Heart right ventricle (tissue), 16 donors: Measurements from ENCODE around the gene CXCR3. TPM values are rescaled to one million over a fixed set of nuclear protein-coding genes. Genes with fewer than 3 reads are reported as not detected.

Experiments
- ATAC-seq, 8 donors: fragments of 200-7000 bp; cut with Tn5 transposase; one replicate each; pipeline ENCODE4 v1.9.1; 2020; ENCODE audit warnings: mild to moderate bottlenecking in 8 of 8, moderate library complexity in 8 of 8, moderate number of reproducible peaks in 1 of 8
- DNase-seq, 2 donors: peaks; one replicate each; pipeline ENCODE4 v3.0.0-alpha.2; 2020
- H3K27ac ChIP-seq, 10 donors: fragments of 200-600 bp; sonication (generic) in 2 of 10; one replicate each; pipeline versions ENCODE4 v1.5.0 to v1.8.0; 2020 to 2022; ENCODE audit warnings: mild to moderate bottlenecking in 3 of 10
- H3K27me3 ChIP-seq, 7 donors: fragments of 200-600 bp; one replicate each; pipeline ENCODE4 v1.8.0; 2021 to 2022; ENCODE audit warnings: mild to moderate bottlenecking in 2 of 7
- H3K36me3 ChIP-seq, 9 donors: fragments of 200-600 bp; sonication (generic) in 1 of 9; one replicate each; pipeline versions ENCODE4 v1.5.0 to v1.8.0; 2020 to 2022; ENCODE audit warnings: mild to moderate bottlenecking in 2 of 9
- H3K4me1 ChIP-seq, 9 donors: fragments of 200-600 bp; sonication (generic) in 1 of 9; one replicate each; pipeline versions ENCODE4 v1.5.0 to v1.8.0; 2020 to 2022; ENCODE audit warnings: mild to moderate bottlenecking in 4 of 9
- H3K4me3 ChIP-seq, 10 donors: fragments of 200-600 bp; sonication (generic) in 2 of 10; one replicate each; pipeline versions ENCODE4 v1.5.0 to v1.8.0; 2020 to 2022; ENCODE audit warnings: mild to moderate bottlenecking in 7 of 10, moderate library complexity in 2 of 10
- H3K9me3 ChIP-seq, 11 donors: fragments of 200-600 bp in 10 of 11; sonication (generic) in 2 of 11; one replicate each; pipeline versions ENCODE4 v1.5.0 to v1.8.0; 2013 to 2022; ENCODE audit warnings: mild to moderate bottlenecking in 2 of 11, control low read depth in 1 of 11, moderate library complexity in 1 of 11
- CTCF ChIP-seq, 9 donors: fragments of 200-600 bp; sonication (generic) in 2 of 9; IDR thresholded peaks; one replicate each; pipeline versions ENCODE4 v1.5.0 to v1.8.0; 2021 to 2022; ENCODE audit warnings: antibody characterized with exemption in 9 of 9, mild to moderate bottlenecking in 5 of 9, moderate library complexity in 1 of 9
- WGBS, 2 donors: extraction: QIAGEN DNeasy Blood & Tissue Kit; methylation state at CpG; one replicate each; pipeline ENCODE4 v1.1.7; 2013; ENCODE audit warnings: inconsistent platforms in 1 of 2; 5-methylcytosine and 5-hydroxymethylcytosine counted together
- intact Hi-C, 10 donors: fragments of 100-400 bp; cut with DNase I; formaldehyde crosslinking; loops; one replicate each; pipeline versions ENCODE4 v1.11.1 to v1.14.2; 2022
- polyA plus RNA-seq, 2 donors: library from polyadenylated mRNA; stranded (reverse); fragments of 200-250 nt; gene quantifications; one replicate each; pipeline ENCODE4 v1.2.3, GENCODE V29; 2013
- total RNA-seq, 10 donors: library from RNA; stranded (reverse); fragmentation: NEBNext Ultra II Directional in 3 of 10; extraction: Animal tissue kit (Norgen Biotek cat#: 25700) in 3 of 10; gene quantifications; one replicate each; pipeline versions ENCODE4 v1.2.1 to v1.2.4, GENCODE V29; 2021 to 2023
- donor health status: Arrhythmogenic right ventricular cardiomyopathy.
- donor health status: ischemic (EF 13 %, LVEDD 7.1; RV severe dilation, severe dysfunction).
- donor health status: healthy with polysubstance abuse.
- donor health status: DM: no; HTN: yes; CAD: no.
- donor health status: DM: no; HTN: no; CAD: no.
- donor health status: ischemic (EF 25% LVEDD 6.9; RV normal size, moderate dysfunction).
- donor health status: ischemic (EF 25% LVEDD 5.7; RV mildly dilated, moderate dysfunction).
- donor health status: healthy.
- donor health status: DM: yes; HTN: yes; CAD: no.
- donor health status: Ischemic cardiomyopathy.
- donor health status: ischemic (EF 35%, LVEDD 5.7; RV mildly dilated, moderate dysfunction).
- donor health status: nonischemic (EF 11% LVEDD 7.7; RV severe dilation, severe dysfunction).
- donor health status: DM: yes; HTN: yes; CAD: no.
- donor health status: PGD.
- donor health status: ischemic (EF 29% LVEDD 5.4; RV normal size, mild dysfunction).
- donor health status: nonischemic (EF 23%, LVEDD 6.1; RV moderate dilation, normal function).

The CXCR3 gene
- total and polyA plus RNA-seq, 12 donors: 0.10 to 2.7 (median 0.24) TPM; not detected in 6

GRCh38 chrX:71618787-71619186 is 476 bp upstream of the CXCR3 start:
- intact Hi-C loops: no loop called here
- ATAC-seq (no peak), DNase-seq (no peak)
- H3K4me3 ChIP-seq: peak overlapping the region in 1 of 10 donors; percentile 38
- H3K4me1 ChIP-seq: peaks cover 0 to 34% (median 14%) of the 10 kb centered on the region in 9 donors
- TF ChIP-seq CTCF (IDR thresholded peaks at IDR 0.05): no peak
- peaks cover 0 to 12% (median 0%) of the 10 kb centered on the region in 9 donors for H3K36me3 ChIP-seq
- no peaks in the 10 kb centered on the region for H3K27me3 ChIP-seq
- WGBS, 2 donors: 96 to 97% methylated on average over 3 of the region's 3 CpGs
- no peaks in the 10 kb centered on the region for H3K9me3 ChIP-seq
- peak overlapping the region in 1 of 10 donors; percentile 47 for H3K27ac ChIP-seq

GRCh38 chrX:71617742-71618141 is 569 bp downstream of the CXCR3 start:
- 79 to 88% methylated on average over 4 to 8 of the region's 8 CpGs for WGBS, 2 donors
- intact Hi-C loops: no loop called here
- Histone ChIP-seq H3K27ac (peak overlapping the region in 1 of 10 donors; percentile 50), H3K9me3 (no peaks in the 10 kb centered on the region), H3K4me1 (peaks cover 0 to 23% (median 8%) of the 10 kb centered on the region in 9 donors), H3K27me3 (no peaks in the 10 kb centered on the region), H3K4me3 (peak overlapping the region in 1 of 10 donors; percentile 38), H3K36me3 (peaks cover 0 to 23% (median 0%) of the 10 kb centered on the region in 9 donors)
- no peak for ATAC-seq
- DNase-seq: no peak
- TF ChIP-seq CTCF (IDR thresholded peaks at IDR 0.05): no peak

GRCh38 chrX:71616672-71617529 is 1.4 kb downstream of the CXCR3 start:
- Histone ChIP-seq H3K36me3 (peaks cover 0 to 31% (median 0%) of the 10 kb centered on the region in 9 donors), H3K27ac (peak overlapping the region in 1 of 10 donors; percentile 50), H3K9me3 (no peaks in the 10 kb centered on the region), H3K27me3 (no peaks in the 10 kb centered on the region), H3K4me3 (peak overlapping the region in 1 of 10 donors; percentile 38), H3K4me1 (peaks cover 0 to 15% (median under 1%) of the 10 kb centered on the region in 9 donors)
- no peak for TF ChIP-seq CTCF (IDR thresholded peaks at IDR 0.05)
- DNase-seq (no peak), ATAC-seq (no peak)
- intact Hi-C loops: no loop called here
- 86 to 90% methylated on average over 36 to 43 of the region's 43 CpGs for WGBS, 2 donors

GRCh38 chrX:71615954-71616353 is 2.4 kb downstream of the CXCR3 start:
- peak overlapping the region in 1 of 10 donors; percentile 50 for H3K27ac ChIP-seq
- H3K27me3 ChIP-seq: no peaks in the 10 kb centered on the region
- DNase-seq (no peak), ATAC-seq (no peak)
- peaks cover 0 to 12% (median 0%) of the 10 kb centered on the region in 9 donors for H3K4me1 ChIP-seq
- TF ChIP-seq CTCF (IDR thresholded peaks at IDR 0.05): no peak
- peaks cover 0 to 41% (median 2%) of the 10 kb centered on the region in 9 donors for H3K36me3 ChIP-seq
- H3K4me3 ChIP-seq: peak overlapping the region in 1 of 10 donors; percentile 38
- intact Hi-C loops: no loop called here
- H3K9me3 ChIP-seq: no peaks in the 10 kb centered on the region
- 94 to 96% methylated on average over 7 to 10 of the region's 10 CpGs for WGBS, 2 donors
